Naive B cell (primary cell): ENCODE data around the gene WWTR1. TPM values are rescaled to one million over a fixed set of nuclear protein-coding genes. Genes with fewer than 3 reads are reported as not detected.

Source experiments
- ATAC-seq, 2 donors: fragments of 150-1000 bp; cut with Tn5 transposase; 2 replicates each; pipeline ENCODE4 v1.10.0; 2021; ENCODE audit warnings: low read depth in 2 of 2, mild to moderate bottlenecking in 2 of 2, moderate library complexity in 2 of 2
- DNase-seq: peaks from one replicate; pipeline ENCODE4 v3.0.0; 2022
- H3K27ac Mint-ChIP-seq, 6 donors: one replicate each; pipeline ENCODE4 v1.8.0; 2020 to 2022; ENCODE audit warnings: mild to moderate bottlenecking in 6 of 6, mixed read lengths in 6 of 6, moderate library complexity in 5 of 6, inconsistent platforms in 2 of 6
- H3K27me3 Mint-ChIP-seq, 3 donors: one replicate each; pipeline ENCODE4 v1.8.0; 2021 to 2022; ENCODE audit warnings: mixed read lengths in 3 of 3, mild to moderate bottlenecking in 1 of 3
- H3K36me3 Mint-ChIP-seq, 2 donors: one replicate each; pipeline ENCODE4 v1.8.0; 2020 to 2022; ENCODE audit warnings: mixed read lengths in 2 of 2, inconsistent platforms in 1 of 2, mild to moderate bottlenecking in 1 of 2
- H3K4me1 Mint-ChIP-seq, 3 donors: one replicate each; pipeline ENCODE4 v1.8.0; 2020 to 2022; ENCODE audit warnings: mixed read lengths in 3 of 3, inconsistent platforms in 1 of 3, mild to moderate bottlenecking in 1 of 3, moderate library complexity in 1 of 3
- H3K4me3 Mint-ChIP-seq, 8 donors: one replicate each; pipeline ENCODE4 v1.8.0; 2020 to 2022; ENCODE audit warnings: mild to moderate bottlenecking in 8 of 8, mixed read lengths in 8 of 8, moderate library complexity in 8 of 8, inconsistent platforms in 2 of 8
- H3K9me3 Mint-ChIP-seq, 7 donors: one replicate each; pipeline ENCODE4 v1.8.0; 2020 to 2022; ENCODE audit warnings: mixed read lengths in 7 of 7, mild to moderate bottlenecking in 5 of 7, inconsistent platforms in 2 of 7, moderate library complexity in 1 of 7
- polyA plus RNA-seq, 6 donors: library from polyadenylated mRNA; unstranded; fragments of 300-500 nt; fragmentation: Illumina TruSeq; gene quantifications; one replicate each; pipeline ENCODE4 v1.2.3, GENCODE V29; 2021; ENCODE audit warnings: low read depth in 6 of 6

WWTR1 gene
- polyA plus RNA-seq, 6 donors from 2014 or later, result 0.61 TPM; not detected in 5

DNA sequence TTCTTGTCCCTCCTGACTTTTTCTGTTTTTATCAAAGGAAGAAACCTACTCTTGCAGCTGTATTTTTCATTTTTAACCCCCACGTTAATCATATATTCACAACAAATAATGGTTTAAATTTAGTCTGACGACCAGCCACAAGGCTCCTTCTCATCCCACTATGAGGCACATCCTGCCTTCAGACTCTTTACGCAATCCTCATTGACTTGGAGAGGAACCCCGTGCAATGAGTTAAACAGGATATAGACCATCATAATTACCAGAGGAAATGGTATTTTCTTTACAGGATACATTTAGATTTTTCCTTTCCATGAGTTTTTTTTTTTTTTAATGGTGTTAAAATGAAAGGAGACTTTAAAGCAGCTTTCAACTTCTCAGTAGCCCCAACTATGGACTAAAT is 68.5 kb downstream of the WWTR1 start:
- Mint-ChIP-seq H3K9me3 (no peaks in the 10 kb centered on the region), H3K4me3 (no peak overlapping the region), H3K36me3 (no peaks in the 10 kb centered on the region), H3K4me1 (peaks cover 0 to 3% (median 0%) of the 10 kb centered on the region in 3 donors), H3K27ac (no peak overlapping the region), H3K27me3 (peaks cover 8 to 21% (median 17%) of the 10 kb centered on the region in 3 donors)
- DNase-seq (no peak), ATAC-seq (no peak)

DNA sequence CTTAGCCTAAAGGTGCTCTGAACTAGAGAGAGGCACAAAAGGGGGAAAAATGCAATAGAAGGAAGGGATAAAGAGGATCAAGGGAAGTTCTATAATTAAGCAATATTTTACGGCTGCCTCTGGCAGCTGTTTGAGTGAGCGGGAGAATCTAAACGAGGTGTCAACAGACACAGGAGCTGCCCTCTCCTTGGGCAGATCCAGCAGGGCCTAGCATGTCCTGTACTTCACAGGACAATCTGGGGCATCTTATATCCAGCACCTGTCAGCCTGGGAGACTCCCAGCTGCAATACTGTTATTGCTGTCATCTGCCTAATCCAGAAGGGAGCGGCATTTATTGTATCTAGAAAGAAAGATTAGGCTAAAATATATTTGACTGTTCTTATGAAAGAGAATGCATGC is 68.9 kb downstream of the WWTR1 start:
- H3K36me3 Mint-ChIP-seq, result no peaks in the 10 kb centered on the region

DNA sequence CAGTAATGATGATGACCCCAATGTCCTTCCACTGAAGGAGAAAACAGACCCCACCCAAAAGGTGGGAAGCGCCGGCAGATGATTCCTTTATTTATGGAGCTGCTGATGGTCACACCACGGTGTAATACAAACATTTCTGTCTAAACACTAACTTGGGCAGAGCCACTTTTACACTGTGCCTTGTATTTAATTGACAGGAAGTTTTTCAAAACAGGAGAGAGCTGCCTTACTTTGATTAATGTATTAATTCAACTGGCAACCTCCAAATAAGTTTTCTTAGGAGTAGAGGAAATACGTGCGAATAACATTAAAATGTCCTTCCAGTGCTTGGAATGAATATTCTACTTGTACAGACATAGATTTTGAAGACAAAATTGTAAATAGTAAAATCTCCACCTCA is 70.4 kb downstream of the WWTR1 start:
- DNase-seq (no peak), ATAC-seq (no peak)
- H3K4me1 Mint-ChIP-seq, result peaks cover 0 to 3% (median 0%) of the 10 kb centered on the region in 3 donors
- no peaks in the 10 kb centered on the region for H3K9me3 Mint-ChIP-seq
- no peak overlapping the region for H3K4me3 Mint-ChIP-seq
- H3K36me3 Mint-ChIP-seq, result no peaks in the 10 kb centered on the region
- H3K27ac Mint-ChIP-seq, result no peak overlapping the region
- H3K27me3 Mint-ChIP-seq, result peaks cover 8 to 25% (median 17%) of the 10 kb centered on the region in 3 donors

More for the DNA sequence above, 68.9 kb downstream of the WWTR1 start:
- no peak for DNase-seq
- ATAC-seq, result no peak
- H3K4me1 Mint-ChIP-seq, result peaks cover 0 to 3% (median 0%) of the 10 kb centered on the region in 3 donors
- H3K9me3 Mint-ChIP-seq, result no peaks in the 10 kb centered on the region
- H3K4me3 Mint-ChIP-seq, result no peak overlapping the region
- H3K27ac Mint-ChIP-seq, result no peak overlapping the region
- peaks cover 8 to 21% (median 17%) of the 10 kb centered on the region in 3 donors for H3K27me3 Mint-ChIP-seq

DNA sequence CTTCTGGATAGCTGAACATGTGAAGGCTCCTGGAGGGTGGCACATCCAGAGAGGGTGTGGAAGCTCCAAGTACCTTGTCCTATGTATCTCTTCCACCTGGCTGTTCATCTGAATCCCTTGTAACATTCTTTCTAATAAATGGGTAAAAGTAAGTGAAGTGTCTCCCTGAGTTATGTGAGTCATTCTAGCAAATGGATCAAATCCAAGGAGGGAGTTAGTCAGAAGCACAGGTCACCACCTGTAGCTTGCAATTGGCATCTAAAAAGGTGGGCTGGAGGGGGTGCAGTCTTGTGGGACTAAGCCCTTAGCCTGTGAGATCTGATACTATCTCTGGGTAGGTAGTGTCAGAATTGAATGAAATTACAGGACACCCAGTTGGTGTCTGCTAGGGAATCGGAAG is 71.0 kb downstream of the WWTR1 start:
- Mint-ChIP-seq H3K27ac (no peak overlapping the region), H3K4me1 (peaks cover 0 to 3% (median 0%) of the 10 kb centered on the region in 3 donors), H3K36me3 (no peaks in the 10 kb centered on the region), H3K4me3 (no peak overlapping the region), H3K9me3 (no peaks in the 10 kb centered on the region), H3K27me3 (peaks cover 8 to 25% (median 17%) of the 10 kb centered on the region in 3 donors)
- DNase-seq (no peak), ATAC-seq (no peak)

DNA sequence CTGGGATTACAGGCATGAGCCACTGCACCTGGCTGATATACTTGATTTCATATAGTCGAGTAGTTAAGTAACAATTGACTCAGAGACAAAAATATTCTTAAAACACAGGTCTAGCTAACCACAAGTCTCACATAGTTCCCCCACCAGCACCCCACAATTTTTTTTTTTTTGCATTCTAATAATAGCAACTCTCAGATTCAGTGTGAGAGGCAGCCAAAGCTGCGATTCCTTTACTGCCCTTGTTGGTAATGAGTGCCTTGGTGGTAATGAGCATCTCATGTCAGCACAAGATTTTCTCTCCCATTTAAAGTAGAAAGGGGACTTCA is 72.5 kb downstream of the WWTR1 start:
- no peaks in the 10 kb centered on the region for H3K9me3 Mint-ChIP-seq
- no peak for DNase-seq

DNA sequence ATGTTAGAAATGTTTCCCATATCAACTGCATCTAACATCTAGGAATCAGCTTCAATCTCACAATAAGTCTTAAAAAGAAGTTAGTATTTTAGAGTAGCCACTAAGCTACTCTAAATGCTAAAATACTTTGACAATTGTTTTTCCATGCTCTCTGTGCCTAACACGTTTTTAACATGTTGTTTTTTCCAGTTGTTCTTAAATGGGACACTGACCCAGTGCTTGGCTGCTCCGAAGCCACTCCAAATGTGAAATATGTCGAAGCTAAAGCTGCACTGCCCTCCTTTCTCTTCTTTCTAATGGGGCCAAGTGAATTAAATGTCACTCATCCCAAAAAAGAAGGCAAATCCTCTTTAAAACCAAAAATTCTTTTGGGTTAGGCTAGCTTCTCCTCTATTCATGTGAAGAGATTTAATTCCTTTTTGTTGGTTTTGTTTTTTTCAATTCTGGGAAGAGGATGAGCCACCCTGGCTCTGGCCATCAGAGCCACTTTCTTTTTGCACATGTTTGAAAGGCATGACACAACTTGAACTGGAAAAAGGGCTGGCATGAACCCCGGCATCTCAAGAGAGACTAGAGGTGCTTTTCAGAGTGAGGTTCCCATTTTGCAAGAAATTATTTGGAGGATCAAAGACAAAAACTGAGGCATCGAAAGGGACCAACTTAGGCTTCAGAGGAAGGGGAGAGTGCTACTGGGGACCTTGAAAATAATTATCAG is 73.7 kb downstream of the WWTR1 start:
- Mint-ChIP-seq H3K9me3 (no peaks in the 10 kb centered on the region), H3K27me3 (peaks cover 8 to 23% (median 17%) of the 10 kb centered on the region in 3 donors), H3K4me1 (peaks cover 0 to 3% (median 0%) of the 10 kb centered on the region in 3 donors), H3K27ac (no peak overlapping the region), H3K4me3 (no peak overlapping the region), H3K36me3 (no peaks in the 10 kb centered on the region)
- no peak for ATAC-seq
- DNase-seq, result no peak

More for the DNA sequence above, 72.5 kb downstream of the WWTR1 start:
- Mint-ChIP-seq H3K4me3 (no peak overlapping the region), H3K27ac (peak overlapping the region in 1 of 6 donors; percentile 31), H3K36me3 (no peaks in the 10 kb centered on the region), H3K4me1 (peaks cover 0 to 3% (median 0%) of the 10 kb centered on the region in 3 donors), H3K27me3 (peaks cover 8 to 23% (median 17%) of the 10 kb centered on the region in 3 donors)
- ATAC-seq, result no peak

DNA sequence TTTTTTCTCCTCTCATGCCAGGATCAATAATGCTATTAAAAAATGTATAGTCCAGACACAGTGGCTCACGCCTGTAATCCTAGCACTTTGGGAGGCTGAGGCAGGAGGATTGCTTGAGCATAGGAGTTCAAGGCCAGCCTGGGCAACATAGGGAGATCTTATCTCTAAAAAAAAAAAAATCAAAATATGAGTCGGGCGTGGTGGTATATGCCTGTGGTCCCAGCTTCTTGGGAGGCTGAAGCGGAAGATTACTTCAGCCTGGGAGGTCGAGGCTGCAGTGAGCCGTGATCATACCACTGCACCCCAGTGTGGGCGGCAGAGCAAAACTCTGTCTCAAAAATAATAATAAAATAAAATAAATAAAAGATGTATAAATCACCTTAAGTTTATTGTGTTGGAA is 75.4 kb downstream of the WWTR1 start:
- no peak for DNase-seq
- no peaks in the 10 kb centered on the region for H3K9me3 Mint-ChIP-seq
- no peak overlapping the region for H3K4me3 Mint-ChIP-seq
- ATAC-seq, result no peak
- no peaks in the 10 kb centered on the region for H3K36me3 Mint-ChIP-seq
- peaks cover 8 to 14% (median 8%) of the 10 kb centered on the region in 3 donors for H3K27me3 Mint-ChIP-seq
- peaks cover 0 to 3% (median 0%) of the 10 kb centered on the region in 3 donors for H3K4me1 Mint-ChIP-seq
- H3K27ac Mint-ChIP-seq, result no peak overlapping the region

DNA sequence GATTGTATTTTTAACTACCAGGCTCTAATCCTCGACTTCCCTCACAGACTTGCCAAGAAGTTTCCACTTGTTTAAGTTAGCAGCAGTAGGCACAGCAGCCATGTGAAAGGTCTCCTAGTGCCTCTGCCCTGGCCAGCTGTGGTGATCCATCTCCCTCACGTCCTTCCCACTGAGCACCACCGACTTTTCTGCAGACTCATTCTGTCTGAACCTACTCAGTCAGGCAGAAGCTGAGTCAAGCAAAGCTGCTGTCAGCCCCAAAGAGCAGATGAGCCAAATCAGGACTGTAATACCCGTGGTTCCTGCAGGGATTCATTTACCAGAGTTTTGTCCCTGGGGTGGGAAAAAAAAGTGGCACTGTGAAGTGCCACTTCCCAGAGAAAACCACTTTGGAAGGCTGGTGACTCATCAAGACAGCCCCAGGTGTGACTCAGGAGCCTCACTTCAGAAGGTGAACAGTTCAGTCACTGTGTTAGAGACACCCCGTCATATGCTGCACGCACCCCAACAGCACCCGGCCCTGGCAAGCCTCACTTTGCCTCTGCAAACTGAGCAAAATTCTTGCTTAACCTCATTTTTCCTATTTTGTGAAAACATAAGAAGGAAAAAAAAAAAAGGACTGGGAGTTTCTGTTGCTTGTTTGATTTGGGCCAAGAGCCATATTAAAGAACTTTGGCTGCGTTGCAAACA is 76.0 kb downstream of the WWTR1 start:
- ATAC-seq (no peak), DNase-seq (no peak)
- Mint-ChIP-seq H3K9me3 (no peaks in the 10 kb centered on the region), H3K27me3 (peaks cover 4 to 8% (median 5%) of the 10 kb centered on the region in 3 donors), H3K27ac (peak overlapping the region in 1 of 6 donors; percentile 18), H3K36me3 (no peaks in the 10 kb centered on the region), H3K4me3 (no peak overlapping the region), H3K4me1 (peaks cover 0 to 3% (median 0%) of the 10 kb centered on the region in 3 donors)

DNA sequence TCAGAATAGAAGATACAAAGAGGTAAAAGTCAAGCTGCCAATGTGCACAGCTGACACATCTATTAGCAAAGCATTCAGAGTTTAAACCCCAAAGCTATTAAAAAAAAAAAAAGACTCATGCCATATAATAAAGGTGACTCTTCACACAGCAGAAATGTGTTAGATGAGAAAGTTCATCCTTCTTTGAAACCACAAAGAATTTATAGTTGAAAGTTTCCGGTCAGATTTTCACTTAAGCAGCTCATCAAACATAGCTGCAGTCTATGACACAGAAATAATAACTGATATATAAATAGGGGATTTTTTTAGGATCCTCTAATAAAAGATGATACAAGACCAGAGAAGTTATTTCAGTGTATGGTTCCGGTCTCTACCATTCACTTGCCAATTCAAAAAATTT is 76.6 kb downstream of the WWTR1 start:
- H3K27me3 Mint-ChIP-seq, result peaks cover 0 to 8% (median 0%) of the 10 kb centered on the region in 3 donors
- no peaks in the 10 kb centered on the region for H3K36me3 Mint-ChIP-seq
- peaks cover 0 to 3% (median 0%) of the 10 kb centered on the region in 3 donors for H3K4me1 Mint-ChIP-seq
- H3K9me3 Mint-ChIP-seq, result no peaks in the 10 kb centered on the region
- no peak overlapping the region for H3K4me3 Mint-ChIP-seq
- no peak overlapping the region for H3K27ac Mint-ChIP-seq
- DNase-seq, result no peak
- no peak for ATAC-seq

DNA sequence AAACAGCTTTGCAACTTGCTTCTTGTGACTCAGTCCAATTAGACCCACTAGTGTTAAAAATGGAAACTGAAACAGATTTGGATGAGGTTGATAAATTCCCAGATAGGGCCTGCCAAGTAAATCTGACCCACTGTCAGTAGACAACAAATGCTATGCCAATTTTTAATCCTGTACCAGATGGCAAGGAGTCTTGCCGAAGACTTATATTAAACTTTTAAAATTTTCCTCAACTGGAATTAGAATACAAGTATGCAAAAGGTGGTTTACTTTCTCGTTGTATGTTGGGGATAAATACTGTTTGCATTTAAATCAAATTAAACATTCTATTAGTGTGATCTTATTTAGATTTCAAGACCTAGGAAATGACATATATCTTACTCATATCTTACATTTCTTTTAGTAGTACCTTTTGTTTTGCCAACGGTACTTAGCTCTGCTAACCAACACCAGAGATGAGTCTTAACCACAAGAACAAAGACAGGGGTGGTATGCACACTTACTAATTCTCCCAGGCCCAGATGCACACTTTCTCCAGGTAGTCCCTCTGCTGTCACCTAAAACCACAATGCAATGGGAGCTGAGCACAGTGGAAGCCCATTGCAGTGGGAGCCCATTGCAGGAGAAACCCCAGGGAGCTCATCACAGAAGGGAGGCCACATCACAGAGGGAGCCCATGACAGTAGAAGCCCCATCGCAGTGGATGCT is 77.8 kb downstream of the WWTR1 start:
- Mint-ChIP-seq H3K36me3 (no peaks in the 10 kb centered on the region), H3K27ac (no peak overlapping the region), H3K9me3 (no peaks in the 10 kb centered on the region), H3K27me3 (peaks cover 0 to 8% (median 0%) of the 10 kb centered on the region in 3 donors), H3K4me1 (peaks cover 0 to under 1% (median 0%) of the 10 kb centered on the region in 3 donors), H3K4me3 (no peak overlapping the region)
- ATAC-seq (no peak), DNase-seq (no peak)

DNA sequence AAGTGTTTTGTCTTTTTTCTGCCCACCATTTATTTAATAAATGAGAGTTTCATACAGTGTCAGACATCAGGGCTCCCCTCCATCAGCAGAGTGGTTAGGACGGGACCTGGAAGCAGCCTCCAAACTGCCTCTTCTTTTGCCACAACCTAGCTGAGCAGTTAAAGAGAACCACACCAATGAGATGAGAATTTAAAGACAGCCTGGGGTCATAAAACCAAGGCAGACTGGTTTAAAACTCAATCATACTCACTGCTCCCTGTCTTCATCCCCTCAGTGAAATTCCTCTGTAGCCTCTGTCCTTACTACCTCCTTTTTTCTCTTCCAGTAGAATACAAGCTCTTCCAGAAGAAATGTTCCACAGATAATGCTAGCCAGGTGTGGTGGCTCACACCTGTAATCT is 78.7 kb downstream of the WWTR1 start:
- no peak for DNase-seq
- H3K27me3 Mint-ChIP-seq, result peaks cover 0 to 8% (median 0%) of the 10 kb centered on the region in 3 donors
- no peaks in the 10 kb centered on the region for H3K36me3 Mint-ChIP-seq
- H3K4me1 Mint-ChIP-seq, result no peaks in the 10 kb centered on the region
- H3K27ac Mint-ChIP-seq, result peak overlapping the region in 1 of 6 donors; percentile 29
- no peak for ATAC-seq
- H3K9me3 Mint-ChIP-seq, result no peaks in the 10 kb centered on the region
- no peak overlapping the region for H3K4me3 Mint-ChIP-seq

DNA sequence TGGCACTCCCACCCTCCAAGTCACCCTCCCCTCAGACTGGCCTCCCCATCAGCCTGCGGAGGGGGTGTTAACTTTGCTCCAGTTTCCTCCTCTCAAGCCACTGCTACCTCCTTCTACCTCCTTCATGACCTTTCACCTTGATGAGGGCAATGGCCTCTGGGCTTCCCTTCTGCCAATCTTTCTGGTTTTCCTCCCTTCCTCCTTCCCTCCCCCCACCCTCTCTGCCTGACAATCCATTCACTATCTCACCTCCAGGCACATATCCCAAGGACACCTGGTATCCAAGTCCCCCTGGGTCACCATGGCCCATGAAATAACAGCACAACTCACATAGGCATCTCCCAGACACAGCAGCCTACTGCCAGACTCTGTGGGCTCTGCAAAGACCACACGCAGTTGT is 80.0 kb downstream of the WWTR1 start:
- Mint-ChIP-seq H3K36me3 (no peaks in the 10 kb centered on the region), H3K4me1 (no peaks in the 10 kb centered on the region), H3K27ac (no peak overlapping the region), H3K27me3 (peaks cover 0 to 3% (median 0%) of the 10 kb centered on the region in 3 donors), H3K9me3 (no peaks in the 10 kb centered on the region), H3K4me3 (no peak overlapping the region)
- ATAC-seq (no peak), DNase-seq (no peak)

DNA sequence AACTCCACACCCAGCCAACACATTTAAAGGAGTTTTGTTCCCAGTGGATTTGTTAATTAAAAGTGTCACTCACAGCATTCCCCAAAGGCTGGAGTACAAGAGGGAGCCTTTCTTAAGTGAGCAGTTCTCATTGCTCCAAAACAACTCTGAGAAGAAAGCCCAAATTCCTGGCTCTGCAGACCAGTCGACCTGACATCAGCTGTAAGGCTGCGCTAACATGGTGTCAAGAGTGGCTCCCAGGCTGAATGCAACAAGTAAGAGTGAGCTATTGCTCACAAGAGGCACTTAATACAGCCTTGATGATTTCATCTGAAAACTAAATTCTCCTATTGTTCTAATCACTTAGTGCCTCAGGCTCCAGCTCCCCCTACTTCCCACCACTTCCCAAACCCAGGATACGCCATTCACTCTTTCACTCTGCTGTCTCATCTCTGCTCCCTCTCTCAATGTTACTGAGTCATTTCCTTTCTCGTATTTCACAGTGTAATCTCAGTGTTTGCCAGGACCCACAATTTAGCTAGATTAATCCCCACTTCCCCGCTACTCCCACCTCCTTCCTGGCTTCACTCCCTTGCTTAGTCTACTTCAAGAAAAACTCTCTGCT is 81.8 kb downstream of the WWTR1 start:
- Mint-ChIP-seq H3K27ac (peak overlapping the region in 1 of 6 donors; percentile 43), H3K27me3 (no peaks in the 10 kb centered on the region), H3K36me3 (no peaks in the 10 kb centered on the region), H3K9me3 (no peaks in the 10 kb centered on the region), H3K4me3 (no peak overlapping the region), H3K4me1 (no peaks in the 10 kb centered on the region)
- ATAC-seq (no peak), DNase-seq (no peak)
